GM21381 (cell line): ENCODE results near the gene CYP2D6.
"Not testable (repeated sequence)": the region's sequence is repeated elsewhere in the genome, so short reads cannot be mapped to it uniquely, and the experiment has no call there.

Experiments
- ATAC-seq: cut with Tn5 transposase; IDR thresholded peaks from one replicate; pipeline ENCODE4 v1.9.1; 2021; ENCODE audit warnings: mild to moderate bottlenecking, moderate library complexity; ENCODE audit not compliant: unreplicated experiment

The CYP2D6 gene

DNA sequence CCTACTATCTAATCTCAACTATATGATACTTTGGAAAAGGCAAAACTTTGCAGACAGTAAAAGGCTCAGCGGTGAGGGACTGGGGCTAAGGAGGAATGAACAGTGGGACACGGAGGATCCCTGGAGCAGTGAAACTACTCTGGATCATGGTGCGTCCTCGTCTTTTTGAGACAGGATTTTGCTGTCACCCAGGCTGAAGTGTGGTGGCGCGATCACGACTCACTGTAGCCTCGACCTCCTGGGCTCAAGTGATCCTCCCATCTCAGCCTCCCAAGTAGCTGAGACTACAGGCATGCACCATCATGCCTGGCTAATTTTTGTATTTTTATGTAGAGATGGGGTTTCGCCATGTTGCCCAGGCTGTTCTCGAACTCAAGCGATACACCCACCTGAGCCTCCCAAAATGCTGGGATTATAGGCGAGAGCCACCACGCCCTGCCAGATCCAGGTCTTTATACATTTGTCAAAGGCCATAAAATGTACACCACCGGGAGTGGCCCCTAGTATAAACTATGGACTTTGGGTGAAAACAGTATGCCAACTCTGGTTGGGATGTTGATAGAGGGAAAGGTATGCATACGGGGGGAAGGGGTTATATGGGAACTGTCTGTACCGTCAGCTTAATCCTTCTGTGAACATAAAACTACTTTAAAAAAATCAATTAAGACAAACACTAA is 28.0 kb upstream of the CYP2D6 start:
- ATAC-seq, result no peak

DNA sequence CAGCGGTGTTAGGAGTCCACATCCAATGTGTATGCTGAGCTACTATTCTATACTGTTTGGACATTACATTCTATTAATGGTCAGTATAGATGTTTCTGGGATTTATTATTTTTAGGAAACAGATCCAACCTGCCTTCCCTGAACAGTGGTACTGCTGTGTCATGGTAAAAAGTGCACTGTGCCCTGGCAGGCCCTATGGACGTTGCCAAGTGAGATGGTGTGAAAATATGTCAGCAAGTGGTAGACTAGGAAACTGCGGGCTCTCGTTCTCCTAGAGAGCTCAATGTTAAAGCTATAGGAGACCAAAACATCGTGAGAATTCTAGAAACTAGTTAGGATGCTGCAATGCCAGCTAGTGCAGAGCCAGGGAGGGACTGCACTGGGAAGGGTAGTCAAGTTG is 26.0 kb upstream of the CYP2D6 start:
- no peak for ATAC-seq

- no peak for ATAC-seq
Measured at GRCh38 chr22:42156121-42156520, 25.5 kb upstream of the CYP2D6 start.

DNA sequence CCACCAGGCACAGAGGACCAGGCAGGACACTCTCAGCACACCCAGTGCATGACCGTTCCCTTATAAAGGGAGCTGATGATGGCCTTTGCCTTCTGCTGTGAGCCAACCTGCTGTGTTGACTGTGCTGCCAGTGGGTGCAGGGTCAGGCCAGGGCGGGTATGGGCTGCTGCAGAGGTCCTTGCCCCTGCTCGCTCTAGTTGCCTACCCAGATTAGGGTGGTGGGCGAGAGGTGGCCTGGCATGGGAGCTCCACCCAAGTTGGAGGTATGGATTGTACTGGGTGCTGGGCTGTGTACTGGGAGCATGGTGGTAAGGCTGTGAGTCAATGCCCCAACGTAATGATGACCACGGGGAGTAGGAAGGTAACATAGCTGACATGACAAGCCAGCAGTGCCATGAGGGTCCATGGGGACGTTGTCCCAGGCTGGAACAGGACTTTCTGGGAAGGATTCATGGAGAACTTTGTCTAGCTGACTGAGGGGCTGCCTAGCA is 24.5 kb upstream of the CYP2D6 start:
- ATAC-seq, result no peak

DNA sequence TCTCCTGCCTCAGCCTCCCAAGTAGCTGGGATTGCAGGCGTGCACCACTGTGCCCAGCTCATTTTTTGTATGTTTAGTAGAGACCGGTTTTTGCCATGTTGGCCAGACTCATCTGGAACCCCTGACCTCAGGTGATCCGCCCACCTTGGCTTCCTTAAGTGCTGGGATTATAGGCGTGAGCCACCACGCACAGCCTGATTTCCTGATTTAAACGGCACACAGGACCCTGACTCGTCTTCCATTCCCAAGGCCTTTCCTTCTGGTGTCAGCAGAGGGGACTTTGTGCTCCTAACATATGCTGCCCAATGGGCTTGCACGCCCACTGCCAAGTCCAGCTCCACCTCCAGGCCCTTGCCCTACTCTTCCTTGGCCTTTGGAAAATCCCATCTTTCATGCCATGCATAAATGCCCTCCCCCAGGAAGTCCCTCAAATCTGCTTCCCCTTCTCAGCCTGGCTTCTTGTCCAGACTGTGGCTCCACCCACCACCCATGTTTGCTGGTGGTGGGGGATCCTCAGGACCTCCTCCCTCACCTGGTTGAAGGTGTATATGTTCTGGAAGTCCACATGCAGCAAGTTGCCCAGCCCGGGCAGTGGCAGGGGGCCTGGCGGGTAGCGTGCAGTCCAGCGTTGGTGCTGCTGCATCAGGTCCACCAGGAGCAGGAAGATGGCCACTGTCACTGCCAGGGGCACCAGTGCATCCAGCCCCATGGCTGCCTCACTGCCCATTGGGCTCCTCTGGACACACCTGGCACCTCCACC is 23.9 kb upstream of the CYP2D6 start:
- ATAC-seq, result no peak

DNA sequence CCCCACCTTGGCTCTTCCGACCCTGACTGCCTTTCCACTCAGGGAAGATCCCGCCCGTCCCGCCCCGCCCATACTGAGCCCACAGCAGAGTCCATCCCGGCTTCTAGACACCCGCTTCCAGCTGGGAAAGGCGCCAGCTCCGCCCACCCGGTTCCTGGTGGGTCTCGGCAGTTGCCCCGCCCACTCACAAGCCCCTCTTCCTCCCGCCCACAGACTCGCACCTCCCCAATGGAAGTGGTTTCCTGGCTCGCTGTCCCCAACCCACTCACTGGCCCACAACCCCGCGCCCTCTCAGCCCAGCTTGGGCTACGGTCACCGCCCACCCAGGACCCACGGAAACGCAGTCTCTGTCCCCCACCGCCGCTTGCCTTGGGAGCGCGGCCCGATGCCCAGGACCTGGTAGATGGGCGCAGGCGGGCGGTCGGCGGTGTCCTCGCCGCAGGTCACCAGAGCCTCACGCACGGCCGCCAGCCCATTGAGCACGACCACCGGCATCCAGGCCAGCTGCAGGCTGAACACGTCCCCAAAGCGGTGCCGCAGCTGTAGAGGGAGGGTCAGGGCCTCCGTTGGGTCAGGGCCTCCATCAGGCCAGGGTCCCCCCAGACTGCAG is 22.2 kb upstream of the CYP2D6 start:
- no peak for ATAC-seq

DNA sequence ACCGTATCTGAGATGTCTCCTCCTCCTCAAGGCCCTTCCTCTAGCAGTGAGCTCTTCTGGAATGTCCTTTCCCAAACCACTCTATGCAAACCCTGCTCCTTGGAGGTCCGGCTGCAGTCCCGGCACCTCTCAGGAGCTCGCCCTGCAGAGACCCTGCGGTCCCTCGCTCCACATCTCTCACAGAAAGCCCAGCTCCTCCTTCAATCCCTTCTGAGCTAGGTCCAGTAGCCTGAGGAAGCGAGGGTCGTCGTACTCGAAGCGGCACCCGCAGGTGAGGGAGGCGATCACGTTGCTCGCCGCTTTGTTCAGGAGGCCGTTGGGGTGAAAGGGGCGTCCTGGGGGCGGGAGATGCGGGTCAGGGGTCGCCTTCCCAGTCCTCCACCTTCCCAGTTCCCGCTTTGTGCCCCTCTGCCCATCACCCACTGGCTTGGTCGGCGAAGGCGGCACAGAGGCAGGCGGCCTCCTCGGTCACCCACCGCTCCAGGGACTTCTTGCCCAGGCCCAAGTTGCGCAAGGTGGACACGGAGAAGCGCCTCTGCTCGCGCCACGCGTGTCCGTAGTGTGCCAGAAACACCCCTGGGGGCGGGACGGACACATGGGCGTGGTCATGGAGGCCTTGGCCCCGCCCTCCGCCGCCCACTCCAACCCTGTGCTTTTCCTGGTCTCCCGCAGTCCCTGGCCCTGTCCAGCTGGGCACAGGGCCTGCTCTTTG is 21.5 kb upstream of the CYP2D6 start:
- no peak for ATAC-seq

DNA sequence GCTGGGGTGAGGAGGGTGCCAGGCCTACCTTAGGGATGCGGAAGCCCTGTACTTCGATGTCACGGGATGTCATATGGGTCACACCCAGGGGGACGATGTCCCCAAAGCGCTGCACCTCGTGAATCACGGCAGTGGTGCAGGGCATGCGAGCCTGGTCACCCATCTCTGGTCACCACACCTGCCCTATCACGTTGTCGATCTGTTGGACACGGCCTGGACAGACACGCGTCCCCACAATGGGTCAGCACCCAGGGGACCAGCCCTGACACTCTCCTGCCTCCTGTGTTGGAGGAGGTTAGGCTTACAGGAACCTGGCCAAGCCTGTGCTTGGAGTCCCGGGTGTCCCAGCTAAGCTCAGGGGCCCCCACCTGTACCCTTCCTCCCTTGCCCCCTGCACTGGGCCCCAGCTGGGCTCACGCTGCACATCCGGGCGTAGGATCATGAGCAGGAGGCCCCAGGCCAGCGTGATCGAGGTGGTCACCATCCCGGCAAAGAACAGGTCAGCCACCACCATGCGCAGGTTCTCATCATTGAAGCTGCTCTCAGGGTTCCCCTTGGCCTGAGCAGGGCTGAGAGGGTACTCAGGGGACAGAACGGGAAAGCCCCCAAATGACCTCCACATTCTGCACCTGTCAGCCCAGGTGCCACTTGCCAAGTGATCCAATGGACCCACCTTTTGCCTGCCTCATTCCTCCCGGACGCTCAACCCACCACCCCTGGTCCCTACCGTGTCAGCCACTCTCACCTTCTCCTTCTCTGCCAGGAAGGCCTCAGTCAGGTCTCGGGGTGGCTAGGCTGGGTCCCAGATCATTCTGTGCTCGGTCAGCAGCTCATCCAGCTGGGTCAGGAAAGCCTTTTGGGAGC is 20.3 kb upstream of the CYP2D6 start:
- no peak for ATAC-seq

DNA sequence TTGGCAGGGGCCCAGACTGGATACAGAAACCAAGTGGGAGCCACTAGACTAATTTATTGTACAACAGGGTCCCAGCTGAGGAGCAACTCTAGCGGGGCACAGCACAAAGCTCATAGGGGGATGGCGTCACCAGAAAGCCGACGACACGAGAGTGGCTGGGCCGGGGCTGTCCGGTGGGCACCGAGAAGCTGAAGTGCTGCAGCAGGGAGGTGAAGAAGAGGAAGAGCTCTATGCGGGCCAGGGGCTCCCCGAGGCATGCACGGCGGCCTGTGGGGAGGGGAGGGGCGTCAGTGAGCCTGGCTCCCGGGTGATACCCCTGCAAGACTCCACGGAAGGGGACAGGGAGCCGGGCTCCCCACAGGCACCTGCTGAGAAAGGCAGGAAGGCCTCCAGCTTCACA is 19.2 kb upstream of the CYP2D6 start:
- not testable (repeated sequence) for ATAC-seq

DNA sequence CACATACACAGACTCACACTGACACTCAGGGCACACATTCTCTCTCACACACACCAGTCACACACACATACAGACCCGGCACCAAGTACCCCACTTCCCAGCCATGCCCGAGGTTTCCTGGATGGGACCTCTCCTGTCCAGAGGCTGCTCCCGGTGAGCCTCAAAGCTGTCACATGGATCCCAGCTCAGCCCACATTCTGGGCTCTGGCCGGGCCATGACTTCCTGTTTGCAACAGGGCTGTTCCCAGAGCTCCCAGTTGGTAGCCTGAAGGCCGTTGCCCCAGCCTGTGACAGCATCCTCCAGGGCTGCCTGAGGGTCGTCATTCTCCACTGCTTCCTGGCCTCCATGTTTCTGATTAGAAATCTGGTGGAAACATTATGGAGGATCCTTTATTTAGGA is 14.6 kb upstream of the CYP2D6 start:
- no peak for ATAC-seq

- not testable (repeated sequence) for ATAC-seq
Measured at GRCh38 chr22:42143859-42144822, 13.5 kb upstream of the CYP2D6 start.

GRCh38 chr22:42142771-42143461 is 12.3 kb upstream of the CYP2D6 start:
- ATAC-seq, result no peak

GRCh38 chr22:42141307-42142057 is 10.9 kb upstream of the CYP2D6 start:
- not testable (repeated sequence) for ATAC-seq

DNA sequence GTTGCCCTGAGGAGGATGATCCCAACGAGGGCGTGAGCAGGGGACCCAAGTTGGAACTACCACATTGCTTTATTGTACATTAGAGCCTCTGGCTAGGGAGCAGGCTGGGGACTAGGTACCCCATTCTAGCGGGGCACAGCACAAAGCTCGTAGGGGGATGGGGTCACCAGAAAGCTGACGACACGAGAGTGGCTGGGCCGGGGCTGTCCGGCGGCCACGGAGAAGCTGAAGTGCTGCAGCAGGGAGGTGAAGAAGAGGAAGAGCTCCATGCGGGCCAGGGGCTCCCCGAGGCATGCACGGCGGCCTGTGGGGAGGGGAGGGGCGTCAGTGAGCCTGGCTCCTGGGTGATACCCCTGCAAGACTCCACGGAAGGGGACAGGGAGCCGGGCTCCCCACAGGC is 9.5 kb upstream of the CYP2D6 start:
- not testable (repeated sequence) for ATAC-seq

DNA sequence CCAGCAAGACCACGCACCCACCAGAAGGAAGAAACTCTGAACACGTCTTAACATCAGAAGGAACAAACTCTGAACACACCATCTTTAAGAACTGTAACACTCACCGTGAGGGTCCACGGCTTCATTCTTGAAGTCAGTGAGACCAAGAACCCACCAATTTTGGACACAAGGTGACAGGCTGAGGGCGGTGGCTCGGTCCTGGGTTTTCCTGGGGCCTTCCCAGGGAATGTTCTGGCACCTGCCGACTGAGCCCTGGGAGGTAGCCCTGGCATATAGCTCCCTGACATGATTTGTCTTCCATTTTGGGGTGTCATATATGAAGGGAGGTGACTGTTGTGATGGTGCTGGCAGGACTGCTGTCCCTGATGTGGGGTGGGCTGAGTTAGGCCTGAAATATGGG is 8.9 kb upstream of the CYP2D6 start:
- not testable (repeated sequence) for ATAC-seq

- no peak for ATAC-seq
Measured at GRCh38 chr22:42138972-42139371, 8.4 kb upstream of the CYP2D6 start.

GRCh38 chr22:42138122-42138770 is 7.6 kb upstream of the CYP2D6 start:
- no peak for ATAC-seq
